Parietal lobe (tissue), 2 donors: ENCODE measurements around the gene HSH2D. TPM values are rescaled to one million over a fixed set of nuclear protein-coding genes. Genes with fewer than 3 reads are reported as not detected.

ENCODE experiments used
- small RNA-seq: library from RNA; depleted of rRNA; stranded (forward); fragments of <200 nt; gene quantifications from one replicate; pipeline ENCODE3, GENCODE V24; 2014; ENCODE audit warnings: low replicate concordance
- total RNA-seq: library from RNA; depleted of rRNA; stranded (reverse); fragments of >200 nt; gene quantifications from one replicate; pipeline ENCODE4 v1.2.3, GENCODE V29; 2014

HSH2D gene
- not detected for total RNA-seq

GRCh38 chr19:16143399-16144215 lies at the start of gene HSH2D:
HSH2D (plus strand) TSS chr19:16143685; CDS start chr19:16148751, 5,066 bp downstream.

GRCh38 chr19:16111160-16111908 lies 32.2 kb upstream of the HSH2D start, which contains the start of gene RAB8A:
RAB8A (plus strand) TSS chr19:16111889; CDS start chr19:16111902, 13 bp downstream.

GRCh38 chr19:16185123-16185767 lies 41.8 kb downstream of the HSH2D start, which contains the start of gene FAM32A:
FAM32A (plus strand) TSS chr19:16185410; CDS start chr19:16185443, 33 bp downstream.

GRCh38 chr19:16197622-16198369 lies 54.3 kb downstream of the HSH2D start, which contains the start of gene AP1M1:
AP1M1 (plus strand) TSS chr19:16197911; CDS start chr19:16198027, 116 bp downstream.

Small RNAs within 50 kb of the gene (small RNA-seq; reads per million reads assigned to genes)
- gene RF00017, result not detected

Other genes starting within 250 kb of the HSH2D start
- not detected for gene CYP4F2, start 245.6 kb upstream of the HSH2D start, total RNA-seq
- 0.63 TPM for gene CYP4F11, start 209.2 kb upstream of the HSH2D start, total RNA-seq
- gene OR10H4, start 194.7 kb upstream of the HSH2D start, total RNA-seq, result not detected
- gene TPM4, start 67.2 kb upstream of the HSH2D start, total RNA-seq, result 96.7 TPM
- gene RAB8A, start 31.8 kb upstream of the HSH2D start, total RNA-seq, result 42.9 TPM
- gene CIB3, start 29.8 kb downstream of the HSH2D start, total RNA-seq, result not detected
- gene FAM32A, start 41.7 kb downstream of the HSH2D start, total RNA-seq, result 86.1 TPM
- 53.8 TPM for gene AP1M1, start 54.2 kb downstream of the HSH2D start, total RNA-seq
- gene KLF2, start 181.1 kb downstream of the HSH2D start, total RNA-seq, result 1.9 TPM